C4-2B (cell line): Measurements from ENCODE around the gene INPP4B.

Experiments
- CTCF ChIP-seq: fragments of 450-650 bp; conservative IDR thresholded peaks from 2 replicates; pipeline ENCODE4 v1.5.1; 2017; ENCODE audit warnings: mild to moderate bottlenecking
- ZFX ChIP-seq: fragments of 450-650 bp; IDR thresholded peaks from 2 replicates; pipeline ENCODE4 v1.6.1; 2017

- TF ChIP-seq CTCF (no peak), ZFX (no peak)
These were observed 701.3 kb downstream of the INPP4B start for GRCh38 chr4:142144813-142145212.
